OCI-LY3 (cell line): ENCODE results near the gene AMMECR1.

Experiments used
- EZH2phosphoT487 ChIP-seq: fragments of 200-600 bp; shearing (Covaris generic); IDR thresholded peaks from 2 replicates; pipeline ENCODE4 v1.6.1; 2018; ENCODE audit warnings: antibody characterized with exemption, mixed run types, low read depth
- TF ChIP-seq, protein P1 (sequence below): fragments of 200-600, 300-600 bp; sonication (generic); IDR thresholded peaks from 2 replicates; pipeline ENCODE4 v1.5.1; 2014; ENCODE audit warnings: antibody characterized with exemption, low read length, low read depth

DNA sequence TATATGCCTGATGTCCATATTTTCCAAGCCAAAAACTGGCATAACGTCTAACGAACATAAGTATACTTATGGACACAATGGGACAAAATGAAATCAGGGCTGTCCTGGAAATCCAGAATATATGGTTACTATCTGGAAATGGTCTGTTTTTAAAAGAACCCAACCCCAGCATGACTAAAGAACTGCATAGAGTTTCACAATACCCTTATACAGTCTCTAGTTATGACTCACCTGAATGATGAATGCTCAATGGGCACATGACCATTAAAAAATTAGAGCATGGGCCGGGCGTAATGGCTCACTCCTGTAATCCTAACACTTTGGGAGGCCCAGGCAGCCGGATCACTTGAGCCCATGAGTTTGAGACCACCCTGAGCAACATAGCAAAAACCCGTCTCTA lies 31.8 kb downstream of the AMMECR1 start:
- TF ChIP-seq, protein P1, sequence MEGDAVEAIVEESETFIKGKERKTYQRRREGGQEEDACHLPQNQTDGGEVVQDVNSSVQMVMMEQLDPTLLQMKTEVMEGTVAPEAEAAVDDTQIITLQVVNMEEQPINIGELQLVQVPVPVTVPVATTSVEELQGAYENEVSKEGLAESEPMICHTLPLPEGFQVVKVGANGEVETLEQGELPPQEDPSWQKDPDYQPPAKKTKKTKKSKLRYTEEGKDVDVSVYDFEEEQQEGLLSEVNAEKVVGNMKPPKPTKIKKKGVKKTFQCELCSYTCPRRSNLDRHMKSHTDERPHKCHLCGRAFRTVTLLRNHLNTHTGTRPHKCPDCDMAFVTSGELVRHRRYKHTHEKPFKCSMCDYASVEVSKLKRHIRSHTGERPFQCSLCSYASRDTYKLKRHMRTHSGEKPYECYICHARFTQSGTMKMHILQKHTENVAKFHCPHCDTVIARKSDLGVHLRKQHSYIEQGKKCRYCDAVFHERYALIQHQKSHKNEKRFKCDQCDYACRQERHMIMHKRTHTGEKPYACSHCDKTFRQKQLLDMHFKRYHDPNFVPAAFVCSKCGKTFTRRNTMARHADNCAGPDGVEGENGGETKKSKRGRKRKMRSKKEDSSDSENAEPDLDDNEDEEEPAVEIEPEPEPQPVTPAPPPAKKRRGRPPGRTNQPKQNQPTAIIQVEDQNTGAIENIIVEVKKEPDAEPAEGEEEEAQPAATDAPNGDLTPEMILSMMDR = no peak
- no peak for TF ChIP-seq EZH2phosphoT487
